ENCODE results near the gene AASDH.

Gene AASDH

GRCh38 chr4:56375458-56375857, 11.8 kb downstream of the AASDH start:
- TF ChIP-seq FOXM1 (IDR thresholded peaks at IDR 0.05; ENCODE audit: borderline replicate concordance, low read depth) = no peak
- no peak for TF ChIP-seq RAD21 (IDR thresholded peaks at IDR 0.05; ENCODE audit: low read depth)
- no peak for TF ChIP-seq TAF1 (IDR thresholded peaks at IDR 0.05; ENCODE audit: low read depth)
- no peak for TF ChIP-seq CEBPB (IDR thresholded peaks at IDR 0.05)
- no peak for TF ChIP-seq EP300 (IDR thresholded peaks at IDR 0.05; ENCODE audit: borderline replicate concordance)
- TF ChIP-seq ZBTB7A (IDR thresholded peaks at IDR 0.05; ENCODE audit: low read depth) = no peak

- TF ChIP-seq TCF12 (IDR thresholded peaks at IDR 0.05; ENCODE audit: low read depth) (no peak), TAF1 (IDR thresholded peaks at IDR 0.05; ENCODE audit: low read depth) (no peak), REST (IDR thresholded peaks at IDR 0.05; ENCODE audit: low read depth) (no peak), CREB1 (IDR thresholded peaks at IDR 0.05; ENCODE audit: low read depth) (no peak), EGR1 (IDR thresholded peaks at IDR 0.05) (no peak), FOXM1 (IDR thresholded peaks at IDR 0.05; ENCODE audit: borderline replicate concordance, low read depth) (no peak), MAX (IDR thresholded peaks at IDR 0.05) (no peak), NFIC (IDR thresholded peaks at IDR 0.05) (no peak), USF1 (IDR thresholded peaks at IDR 0.05) (no peak), EP300 (IDR thresholded peaks at IDR 0.05; ENCODE audit: borderline replicate concordance) (no peak), TEAD4 (IDR thresholded peaks at IDR 0.05) (no peak), RAD21 (IDR thresholded peaks at IDR 0.05; ENCODE audit: low read depth) (no peak), ZBTB7A (IDR thresholded peaks at IDR 0.05; ENCODE audit: low read depth) (no peak)
Observed at GRCh38 chr4:56374956-56375355, 12.3 kb downstream of the AASDH start.

- TF ChIP-seq CREB1 (IDR thresholded peaks at IDR 0.05; ENCODE audit: low read depth) = no peak
- no peak for TF ChIP-seq TAF1 (IDR thresholded peaks at IDR 0.05; ENCODE audit: low read depth)
- no peak for TF ChIP-seq YY1 (IDR thresholded peaks at IDR 0.05; ENCODE audit: low read depth)
- no peak for TF ChIP-seq TCF12 (IDR thresholded peaks at IDR 0.05; ENCODE audit: low read depth)
- TF ChIP-seq ZBTB7A (IDR thresholded peaks at IDR 0.05; ENCODE audit: low read depth) = no peak
- no peak for TF ChIP-seq MAX (IDR thresholded peaks at IDR 0.05)
- no peak for TF ChIP-seq REST (IDR thresholded peaks at IDR 0.05; ENCODE audit: low read depth)
- no peak for TF ChIP-seq USF1 (IDR thresholded peaks at IDR 0.05)
Observed at GRCh38 chr4:56372774-56373173, 14.5 kb downstream of the AASDH start.

- TF ChIP-seq EP300 (IDR thresholded peaks at IDR 0.05; ENCODE audit: borderline replicate concordance) (no peak), CEBPB (IDR thresholded peaks at IDR 0.05) (no peak), NFIC (IDR thresholded peaks at IDR 0.05) (no peak), ZBTB7A (IDR thresholded peaks at IDR 0.05; ENCODE audit: low read depth) (no peak), CREB1 (IDR thresholded peaks at IDR 0.05; ENCODE audit: low read depth) (no peak), FOXM1 (IDR thresholded peaks at IDR 0.05; ENCODE audit: borderline replicate concordance, low read depth) (no peak), TEAD4 (IDR thresholded peaks at IDR 0.05) (no peak)
Observed at GRCh38 chr4:56371426-56372220, 15.7 kb downstream of the AASDH start.

- TF ChIP-seq FOXM1 (IDR thresholded peaks at IDR 0.05; ENCODE audit: borderline replicate concordance, low read depth) (no peak), RAD21 (IDR thresholded peaks at IDR 0.05; ENCODE audit: low read depth) (no peak), TAF1 (IDR thresholded peaks at IDR 0.05; ENCODE audit: low read depth) (no peak), TEAD4 (IDR thresholded peaks at IDR 0.05) (no peak), YY1 (IDR thresholded peaks at IDR 0.05; ENCODE audit: low read depth) (no peak), CEBPB (IDR thresholded peaks at IDR 0.05) (no peak), CREB1 (IDR thresholded peaks at IDR 0.05; ENCODE audit: low read depth) (no peak), TCF12 (IDR thresholded peaks at IDR 0.05; ENCODE audit: low read depth) (no peak), ZBTB7A (IDR thresholded peaks at IDR 0.05; ENCODE audit: low read depth) (no peak), MAX (IDR thresholded peaks at IDR 0.05) (no peak), USF1 (IDR thresholded peaks at IDR 0.05) (no peak), EGR1 (IDR thresholded peaks at IDR 0.05) (no peak), EP300 (IDR thresholded peaks at IDR 0.05; ENCODE audit: borderline replicate concordance) (no peak)
Observed at GRCh38 chr4:56370377-56370776, 16.9 kb downstream of the AASDH start.

Measured in Ishikawa (cell line).